Kidney tubule cell (primary cell): ENCODE data around the gene PNPO.

Experiments used
- DNase-seq: peaks from one replicate; pipeline ENCODE4 v3.0.0-alpha.2; 2018; ENCODE audit warnings: low spot score

PNPO gene

GRCh38 chr17:47949946-47950345 is 8.6 kb downstream of the PNPO start:
- peak; percentile 50 for DNase-seq

GRCh38 chr17:47950448-47950847 is 9.1 kb downstream of the PNPO start:
- DNase-seq, result no peak

GRCh38 chr17:47952171-47953021 is 11.0 kb downstream of the PNPO start:
- DNase-seq, result peak; percentile 33

GRCh38 chr17:47953909-47954308 is 12.5 kb downstream of the PNPO start:
- DNase-seq, result no peak

GRCh38 chr17:47955497-47956461 is 14.4 kb downstream of the PNPO start:
- no peak for DNase-seq

- peak; percentile 30 for DNase-seq
Measured at GRCh38 chr17:47956791-47957590, 15.6 kb downstream of the PNPO start.

- peak; percentile 43 for DNase-seq
Measured at GRCh38 chr17:47957591-47958490, 16.5 kb downstream of the PNPO start, which contains the start of gene PRR15L. Gene PRR15L (minus strand): TSS chr17:47957883. CDS start chr17:47953234, 4,649 bp downstream.

GRCh38 chr17:47959825-47960655 is 18.7 kb downstream of the PNPO start:
- DNase-seq, result no peak

- no peak for DNase-seq
Measured at GRCh38 chr17:47961406-47961805, 20.0 kb downstream of the PNPO start.

- no peak for DNase-seq
Measured at GRCh38 chr17:47962901-47963300, 21.5 kb downstream of the PNPO start.

- DNase-seq, result no peak
Measured at GRCh38 chr17:47964856-47965255, 23.5 kb downstream of the PNPO start.

- no peak for DNase-seq
Measured at GRCh38 chr17:47966079-47966519, 24.7 kb downstream of the PNPO start.

- peak; percentile 86 for DNase-seq
Measured at GRCh38 chr17:47967607-47968252, 26.4 kb downstream of the PNPO start.

GRCh38 chr17:47968836-47969235 is 27.5 kb downstream of the PNPO start:
- DNase-seq, result no peak

- DNase-seq, result no peak
Measured at GRCh38 chr17:47969930-47970724, 28.8 kb downstream of the PNPO start.

- DNase-seq, result peak; percentile 99
Measured at GRCh38 chr17:47970725-47971499, 29.5 kb downstream of the PNPO start, which contains the start of gene CDK5RAP3. Gene CDK5RAP3 (plus strand): TSS chr17:47971113. CDS start chr17:47971147, 34 bp downstream.

- no peak for DNase-seq
Measured at GRCh38 chr17:47973541-47973940, 32.2 kb downstream of the PNPO start.
